Measurements from ENCODE around the gene GRHL1.

GRHL1 gene

DNA sequence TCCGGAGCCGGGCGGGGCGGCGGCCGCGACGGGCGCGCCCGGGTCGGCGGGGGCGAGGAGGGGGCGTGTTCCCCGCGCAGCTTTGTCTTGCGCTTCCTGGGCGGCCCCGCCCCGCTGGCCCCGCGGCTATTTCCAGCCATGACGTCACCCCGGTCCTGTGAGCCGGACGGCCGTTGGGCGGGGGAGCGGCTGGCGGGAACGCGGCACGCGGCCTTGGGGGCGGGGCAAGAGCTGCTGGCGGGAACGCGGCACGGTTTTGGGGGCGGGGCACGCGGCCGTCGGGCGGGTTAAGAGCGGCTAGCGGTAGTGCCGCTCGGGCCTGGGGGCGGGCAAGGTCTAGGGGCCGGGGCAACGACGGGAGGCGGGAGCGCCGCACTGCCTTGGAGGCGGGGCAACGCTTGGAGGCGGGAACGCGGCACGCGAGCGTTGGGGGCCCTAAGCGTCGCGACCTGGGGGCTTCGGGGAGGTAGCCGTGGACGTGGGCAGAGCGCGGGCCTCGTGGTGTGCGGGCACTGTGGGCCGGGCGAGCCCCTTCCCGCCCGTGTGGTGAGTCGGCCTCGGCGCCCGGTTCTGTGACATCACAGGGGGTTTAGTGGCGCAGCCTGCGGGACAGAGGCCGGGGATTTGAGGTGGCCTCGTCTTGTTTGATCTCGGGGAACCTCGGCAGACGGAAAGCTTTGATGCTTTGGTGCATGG lies 92.6 kb downstream of the GRHL1 start:
- H3K27ac ChIP-seq (ENCODE audit: low read depth, low read length): no peak overlapping the region
- H3K27me3 ChIP-seq (ENCODE audit: low read length): no peaks in the 10 kb centered on the region
- H3K4me3 ChIP-seq (ENCODE audit: insufficient read depth, low read length, poor library complexity, severe bottlenecking): no peak overlapping the region
- no peak overlapping the region for H3K9ac ChIP-seq (ENCODE audit: low read length)
- no peak overlapping the region for H3K4me2 ChIP-seq (ENCODE audit: low read depth, low read length, poor library complexity, severe bottlenecking)
- no peak for TF ChIP-seq EZH2phosphoT487 (conservative IDR thresholded peaks at IDR 0.05; ENCODE audit: low read length)
- TF ChIP-seq, protein P1, sequence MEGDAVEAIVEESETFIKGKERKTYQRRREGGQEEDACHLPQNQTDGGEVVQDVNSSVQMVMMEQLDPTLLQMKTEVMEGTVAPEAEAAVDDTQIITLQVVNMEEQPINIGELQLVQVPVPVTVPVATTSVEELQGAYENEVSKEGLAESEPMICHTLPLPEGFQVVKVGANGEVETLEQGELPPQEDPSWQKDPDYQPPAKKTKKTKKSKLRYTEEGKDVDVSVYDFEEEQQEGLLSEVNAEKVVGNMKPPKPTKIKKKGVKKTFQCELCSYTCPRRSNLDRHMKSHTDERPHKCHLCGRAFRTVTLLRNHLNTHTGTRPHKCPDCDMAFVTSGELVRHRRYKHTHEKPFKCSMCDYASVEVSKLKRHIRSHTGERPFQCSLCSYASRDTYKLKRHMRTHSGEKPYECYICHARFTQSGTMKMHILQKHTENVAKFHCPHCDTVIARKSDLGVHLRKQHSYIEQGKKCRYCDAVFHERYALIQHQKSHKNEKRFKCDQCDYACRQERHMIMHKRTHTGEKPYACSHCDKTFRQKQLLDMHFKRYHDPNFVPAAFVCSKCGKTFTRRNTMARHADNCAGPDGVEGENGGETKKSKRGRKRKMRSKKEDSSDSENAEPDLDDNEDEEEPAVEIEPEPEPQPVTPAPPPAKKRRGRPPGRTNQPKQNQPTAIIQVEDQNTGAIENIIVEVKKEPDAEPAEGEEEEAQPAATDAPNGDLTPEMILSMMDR (IDR thresholded peaks at IDR 0.05; ENCODE audit: insufficient read depth, low read length, poor library complexity, severe bottlenecking): no peak
- no peaks in the 10 kb centered on the region for H3K79me2 ChIP-seq (ENCODE audit: insufficient read depth, low read length)
- H4K20me1 ChIP-seq (ENCODE audit: low read depth, low read length): no peaks in the 10 kb centered on the region
- H3K9me3 ChIP-seq (ENCODE audit: insufficient read depth, low read length): no peaks in the 10 kb centered on the region
- H3K36me3 ChIP-seq (ENCODE audit: low read length): no peaks in the 10 kb centered on the region
- H3F3A ChIP-seq (ENCODE audit: insufficient read depth): no peaks in the 10 kb centered on the region
- no peak overlapping the region for H2AFZ ChIP-seq (ENCODE audit: low read depth, low read length, severe bottlenecking)
- no peaks in the 10 kb centered on the region for H3K9me2 ChIP-seq (replicated peaks; ENCODE audit: insufficient read depth, low read length)

DNA sequence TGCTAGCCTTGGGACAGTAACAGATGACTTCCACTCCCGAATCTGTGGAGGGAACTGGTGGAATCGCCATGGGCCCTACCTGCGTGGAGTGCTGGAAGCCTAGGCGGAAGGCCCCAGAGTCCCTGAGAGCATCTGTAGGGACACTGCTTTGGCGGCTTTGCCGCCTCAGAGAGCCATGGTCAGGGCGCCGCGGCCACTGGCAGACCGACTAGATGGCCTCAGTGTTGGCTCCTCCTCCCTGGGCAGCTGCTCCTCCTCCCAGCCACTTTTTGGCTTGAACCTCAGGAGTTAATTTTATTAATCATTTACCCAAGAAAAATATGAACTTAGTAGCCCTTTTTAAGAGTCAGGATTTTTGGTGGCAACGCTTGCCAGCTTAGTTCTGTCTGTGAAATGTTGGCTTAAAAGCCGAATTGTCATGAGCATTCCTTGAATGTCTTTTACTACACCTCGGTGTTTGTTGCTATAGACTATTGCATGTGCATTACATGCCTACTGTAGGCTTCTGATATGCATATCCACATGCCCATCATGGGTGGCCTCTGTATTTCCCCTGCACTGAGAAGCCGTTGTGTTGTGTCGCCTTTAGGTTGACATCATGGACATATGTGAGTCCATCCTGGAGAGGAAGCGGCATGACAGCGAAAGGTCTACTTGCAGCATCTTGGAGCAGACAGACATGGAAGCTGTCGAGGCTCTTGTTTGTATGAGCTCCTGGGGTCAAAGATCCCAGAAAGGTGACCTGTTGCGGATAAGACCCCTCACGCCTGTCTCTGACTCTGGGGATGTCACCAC lies 94.3 kb downstream of the GRHL1 start:
- Histone ChIP-seq H3K9me2 (replicated peaks; ENCODE audit: insufficient read depth, low read length) (no peaks in the 10 kb centered on the region), H3K36me3 (ENCODE audit: low read length) (no peaks in the 10 kb centered on the region), H3F3A (ENCODE audit: insufficient read depth) (no peaks in the 10 kb centered on the region), H3K4me2 (ENCODE audit: low read depth, low read length, poor library complexity, severe bottlenecking) (no peak overlapping the region), H3K79me2 (ENCODE audit: insufficient read depth, low read length) (no peaks in the 10 kb centered on the region), H4K20me1 (ENCODE audit: low read depth, low read length) (no peaks in the 10 kb centered on the region), H3K9ac (ENCODE audit: low read length) (no peak overlapping the region), H3K4me3 (ENCODE audit: insufficient read depth, low read length, poor library complexity, severe bottlenecking) (no peak overlapping the region), H3K9me3 (ENCODE audit: insufficient read depth, low read length) (no peaks in the 10 kb centered on the region), H2AFZ (ENCODE audit: low read depth, low read length, severe bottlenecking) (no peak overlapping the region), H3K27ac (ENCODE audit: low read depth, low read length) (no peak overlapping the region), H3K27me3 (ENCODE audit: low read length) (no peaks in the 10 kb centered on the region)
- no peak for TF ChIP-seq EZH2phosphoT487 (conservative IDR thresholded peaks at IDR 0.05; ENCODE audit: low read length)
- TF ChIP-seq, protein P1 (IDR thresholded peaks at IDR 0.05; ENCODE audit: insufficient read depth, low read length, poor library complexity, severe bottlenecking): no peak

DNA sequence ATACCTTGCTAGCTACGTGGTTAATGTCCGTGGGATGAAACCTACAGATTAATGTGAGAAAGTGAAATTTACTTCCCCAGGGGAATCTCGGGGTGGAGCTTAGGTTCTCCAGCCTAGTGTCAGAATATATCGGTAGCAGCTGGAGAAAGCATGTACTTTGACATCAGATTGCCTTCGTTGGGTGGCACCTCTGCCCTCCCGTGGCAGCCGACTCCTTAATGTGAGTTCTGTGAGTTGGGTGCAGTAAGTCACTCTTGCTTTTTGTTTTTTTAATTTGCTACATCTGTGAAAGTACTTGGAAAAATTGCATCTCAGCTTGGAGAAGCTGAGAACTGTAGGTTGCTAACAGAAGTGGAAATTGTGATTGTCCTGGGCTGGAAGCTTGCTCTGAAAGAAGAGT lies 95.4 kb downstream of the GRHL1 start:
- H3F3A ChIP-seq (ENCODE audit: insufficient read depth): no peaks in the 10 kb centered on the region
- H3K27ac ChIP-seq (ENCODE audit: low read depth, low read length): no peak overlapping the region
- no peaks in the 10 kb centered on the region for H3K36me3 ChIP-seq (ENCODE audit: low read length)
- no peaks in the 10 kb centered on the region for H3K9me3 ChIP-seq (ENCODE audit: insufficient read depth, low read length)
- no peaks in the 10 kb centered on the region for H3K27me3 ChIP-seq (ENCODE audit: low read length)
- TF ChIP-seq, protein P1 (IDR thresholded peaks at IDR 0.05; ENCODE audit: insufficient read depth, low read length, poor library complexity, severe bottlenecking): no peak
- no peak for TF ChIP-seq EZH2phosphoT487 (conservative IDR thresholded peaks at IDR 0.05; ENCODE audit: low read length)
- no peaks in the 10 kb centered on the region for H4K20me1 ChIP-seq (ENCODE audit: low read depth, low read length)
- no peak overlapping the region for H3K4me3 ChIP-seq (ENCODE audit: insufficient read depth, low read length, poor library complexity, severe bottlenecking)
- H2AFZ ChIP-seq (ENCODE audit: low read depth, low read length, severe bottlenecking): no peak overlapping the region
- H3K9ac ChIP-seq (ENCODE audit: low read length): no peak overlapping the region
- no peaks in the 10 kb centered on the region for H3K79me2 ChIP-seq (ENCODE audit: insufficient read depth, low read length)
- H3K4me2 ChIP-seq (ENCODE audit: low read depth, low read length, poor library complexity, severe bottlenecking): no peak overlapping the region
- no peaks in the 10 kb centered on the region for H3K9me2 ChIP-seq (replicated peaks; ENCODE audit: insufficient read depth, low read length)

All from SU-DHL-6 (cell line).